Esophagus mucosa (tissue), 1 donor: ENCODE results near the gene FAM72D. TPM values are rescaled to one million over a fixed set of nuclear protein-coding genes. Genes with fewer than 3 reads are reported as not detected.

Experiments used
- ATAC-seq: fragments of 200-7000 bp; cut with Tn5 transposase; one replicate; pipeline ENCODE4 v1.9.1; 2020
- total RNA-seq: library from RNA; stranded (reverse); gene quantifications from one replicate; pipeline ENCODE4 v1.2.4, GENCODE V29; 2023
- donor health status: DM: yes; HTN: yes; CAD: no.

FAM72D gene
- total RNA-seq, 1 donor from 2014 or later: 2.8 TPM

DNA sequence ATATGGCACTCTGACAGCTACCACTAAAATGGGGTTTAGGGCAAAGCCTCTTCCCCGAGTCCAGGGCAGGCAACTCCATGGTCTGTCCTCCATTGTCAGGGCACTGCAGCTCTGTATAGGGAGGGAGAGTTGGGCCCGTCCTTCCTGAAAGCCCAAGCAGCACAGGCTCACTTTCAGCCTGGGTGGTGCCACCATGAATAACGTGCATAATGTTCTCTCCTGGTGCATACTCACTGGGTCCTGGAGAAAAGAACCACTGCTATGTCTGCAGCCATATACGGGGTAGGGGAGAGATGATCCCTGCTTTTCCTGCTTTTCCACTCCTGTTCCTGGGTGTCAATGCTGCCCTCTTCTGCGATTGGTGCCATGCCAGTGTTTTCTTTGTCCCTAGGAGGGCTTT lies 60.1 kb downstream of the FAM72D start:
- ATAC-seq: peak; percentile 31

GRCh38 chr1:145156891-145157610 lies 61.3 kb downstream of the FAM72D start:
- ATAC-seq: peak; percentile 41

DNA sequence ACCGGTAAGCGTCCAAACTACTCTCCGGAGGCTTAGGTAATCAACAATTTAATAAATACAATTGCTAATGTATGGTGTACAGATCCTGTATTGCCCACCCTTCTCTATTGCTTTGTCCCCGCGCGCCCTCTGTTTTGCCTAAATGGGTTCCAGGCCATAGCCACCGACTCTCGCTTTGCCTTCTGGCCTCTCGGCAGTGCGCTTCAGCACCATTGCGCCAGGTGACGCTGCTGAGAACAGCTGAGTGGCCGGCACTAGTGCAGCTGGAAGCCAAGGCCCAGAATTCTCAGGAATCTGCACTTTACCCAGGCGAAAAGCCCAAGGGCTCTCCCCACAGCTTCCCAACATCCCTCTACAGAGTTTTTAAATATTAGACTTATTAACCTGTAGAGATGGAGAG lies 61.9 kb downstream of the FAM72D start:
- ATAC-seq: peak; percentile 49

- ATAC-seq: peak; percentile 85
These were observed 65.4 kb downstream of the FAM72D start for GRCh38 chr1:145161046-145161752.

Other genes starting within 250 kb of the FAM72D start
- gene SRGAP2B, start 646 bp upstream of the FAM72D start, total RNA-seq: 25.9 TPM
- not detected for gene PPIAL4D, start 146.2 kb downstream of the FAM72D start, total RNA-seq